Stimulated activated CD8-positive, alpha-beta memory T cell treated with anti-CD3 and anti-CD28 coated beads, Interleukin-4, amount 100 ng/mL, for 4 hours (primary cell): ENCODE results near the gene ZBTB8A.

Experiments used
- DNase-seq, 2 donors: peaks; one replicate each; pipeline ENCODE4 v3.0.0-alpha.2; 2020; ENCODE audit warnings: low read depth in 2 of 2, low spot score in 1 of 2

ZBTB8A gene

DNA sequence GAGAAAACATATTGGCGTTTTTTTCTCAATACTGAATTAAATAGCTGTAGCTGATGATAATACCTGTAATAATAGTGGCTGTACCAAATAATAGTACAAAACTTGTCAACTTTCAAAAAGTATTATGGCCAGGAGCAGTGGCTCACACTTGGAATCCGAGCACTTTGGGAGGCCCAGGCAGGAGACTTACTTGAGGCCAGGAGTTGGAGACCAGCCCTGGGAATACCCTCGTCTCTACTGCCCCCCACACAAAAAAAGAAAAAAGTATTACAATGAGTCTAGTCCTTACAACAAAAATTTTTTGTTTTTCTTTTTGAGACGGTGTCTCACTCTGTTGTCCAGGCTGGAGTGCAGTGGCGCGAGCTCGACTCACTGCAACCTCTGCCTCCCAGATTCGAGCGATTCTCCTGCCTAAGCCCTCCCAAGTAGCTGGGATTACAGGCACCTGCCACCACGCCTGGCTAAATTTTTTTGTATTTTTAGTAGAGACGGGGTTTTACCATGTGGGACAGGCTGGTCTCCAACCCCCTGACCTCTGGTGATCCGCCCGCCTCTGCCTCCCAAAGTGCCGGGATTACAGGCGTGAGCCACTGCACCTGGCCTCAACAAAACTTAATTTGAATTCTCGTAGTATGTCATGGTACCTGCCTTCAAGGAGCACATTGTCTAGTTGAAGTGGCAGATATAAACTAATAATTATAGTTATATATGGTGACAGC is 113.2 kb downstream of the ZBTB8A start:
- DNase-seq: no peak
